Astrocyte (in vitro differentiated cells and primary cell): ENCODE measurements around the gene SYCN. TPM values are rescaled to one million over a fixed set of nuclear protein-coding genes. Genes with fewer than 3 reads are reported as not detected.

Experiments used
- DNase-seq: peaks from one replicate; pipeline ENCODE4 v3.0.0-alpha.2; 2010; ENCODE audit warnings: low read depth
- FAIRE-seq: peaks from 2 replicates; lab custom pipeline; 2011; peaks lifted over from hg19 to GRCh38; lab: Jason Lieb, UNC
- H2AFZ ChIP-seq: 2 replicates; pipeline ENCODE4 v1.6.0; 2012; ENCODE audit warnings: low read depth, low read length, inconsistent platforms
- H3K27ac ChIP-seq: 2 replicates; pipeline ENCODE4 v1.5.1; 2011; ENCODE audit warnings: low read depth, low read length, inconsistent platforms
- H3K27me3 ChIP-seq: 2 replicates; pipeline ENCODE4 v1.6.0; 2011; ENCODE audit warnings: low read length, inconsistent platforms; ENCODE audit not compliant: insufficient read depth
- H3K36me3 ChIP-seq: 2 replicates; pipeline ENCODE4 v1.5.1; 2011; ENCODE audit warnings: low read length, inconsistent platforms; ENCODE audit not compliant: insufficient read depth
- H3K4me1 ChIP-seq: 2 replicates; pipeline ENCODE4 v1.5.1; 2011; ENCODE audit warnings: low read length, inconsistent platforms; ENCODE audit not compliant: insufficient read depth
- H3K4me2 ChIP-seq: 2 replicates; pipeline ENCODE4 v1.6.0; 2012; ENCODE audit warnings: low read length, inconsistent platforms
- H3K4me3 ChIP-seq: 2 replicates; pipeline ENCODE4 v1.5.1; 2011; ENCODE audit warnings: low read depth, mild to moderate bottlenecking, low read length, inconsistent platforms; ENCODE audit not compliant: insufficient read depth
- H3K79me2 ChIP-seq: 2 replicates; pipeline ENCODE4 v1.6.0; 2012; ENCODE audit warnings: mild to moderate bottlenecking, low read length, inconsistent platforms; ENCODE audit not compliant: insufficient read depth
- H3K9ac ChIP-seq: 2 replicates; pipeline ENCODE4 v1.6.0; 2012; ENCODE audit warnings: mild to moderate bottlenecking, low read length, inconsistent platforms
- H3K9me3 ChIP-seq: 2 replicates; pipeline ENCODE4 v1.5.1; 2012; ENCODE audit warnings: low read depth, mild to moderate bottlenecking, low read length, inconsistent platforms; ENCODE audit not compliant: insufficient read depth
- H4K20me1 ChIP-seq: 2 replicates; pipeline ENCODE4 v1.6.0; 2012; ENCODE audit warnings: low read length, inconsistent platforms; ENCODE audit not compliant: insufficient read depth
- H3K27ac Mint-ChIP-seq: one replicate; pipeline ENCODE4 v1.8.0; 2021; ENCODE audit warnings: mild to moderate bottlenecking, mixed read lengths; ENCODE audit not compliant: unreplicated experiment
- H3K27me3 Mint-ChIP-seq: one replicate; pipeline ENCODE4 v1.8.0; 2021; ENCODE audit warnings: low read depth, mixed read lengths; ENCODE audit not compliant: unreplicated experiment
- H3K36me3 Mint-ChIP-seq: one replicate; pipeline ENCODE4 v1.8.0; 2021; ENCODE audit warnings: low read depth, mixed read lengths; ENCODE audit not compliant: unreplicated experiment
- H3K4me1 Mint-ChIP-seq: one replicate; pipeline ENCODE4 v1.8.0; 2021; ENCODE audit warnings: low read depth, mixed read lengths; ENCODE audit not compliant: unreplicated experiment
- H3K4me3 Mint-ChIP-seq: one replicate; pipeline ENCODE4 v1.8.0; 2021; ENCODE audit warnings: mild to moderate bottlenecking, moderate library complexity, mixed read lengths; ENCODE audit not compliant: unreplicated experiment
- H3K9me3 Mint-ChIP-seq: one replicate; pipeline ENCODE4 v1.8.0; 2021; ENCODE audit warnings: mild to moderate bottlenecking, mixed read lengths; ENCODE audit not compliant: unreplicated experiment
- EZH2 ChIP-seq: IDR thresholded peaks from 2 replicates; pipeline ENCODE4 v1.6.1; 2012; ENCODE audit warnings: mild to moderate bottlenecking, low read length, inconsistent platforms; ENCODE audit not compliant: insufficient read depth
- total RNA-seq: library from RNA; stranded (reverse); gene quantifications from 2 replicates; pipeline ENCODE4 v1.2.1, GENCODE V29; 2021
- TF ChIP-seq, protein P1 (sequence below): IDR thresholded peaks from 2 replicates; pipeline ENCODE4 v1.5.1; 2011; ENCODE audit warnings: low read depth, mild to moderate bottlenecking, inconsistent platforms, low read length, moderate library complexity; ENCODE audit not compliant: insufficient read depth

The SYCN gene
- total RNA-seq, 1 donor from 2014 or later: not detected

DNA sequence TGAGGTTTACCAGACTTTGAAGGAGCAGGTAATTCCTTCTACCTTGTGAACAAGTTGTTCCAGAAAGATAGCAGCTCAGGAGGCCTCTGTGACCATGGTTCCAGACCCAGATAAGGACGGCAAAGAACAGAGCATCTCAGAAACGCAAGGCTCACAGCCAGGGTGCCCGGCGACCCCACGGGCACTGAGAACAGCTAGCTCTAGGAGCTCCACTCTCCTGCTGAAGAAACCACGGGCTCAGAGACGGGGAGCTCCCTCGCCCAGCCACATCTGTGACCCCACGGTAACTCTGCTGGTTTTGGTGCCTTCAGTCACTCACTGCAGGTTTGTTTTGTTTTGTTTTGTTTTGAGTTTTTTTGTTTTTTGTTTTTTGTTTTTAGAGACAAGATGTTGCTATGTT, 23.3 kb downstream of the SYCN start:
- Histone ChIP-seq H3K9ac (no peak overlapping the region), H3K4me2 (no peak overlapping the region), H2AFZ (no peak overlapping the region), H3K27ac (no peak overlapping the region), H3K4me3 (no peak overlapping the region), H3K4me1 (no peaks in the 10 kb centered on the region), H3K36me3 (peaks cover 3% of the 10 kb centered on the region), H3K27me3 (no peaks in the 10 kb centered on the region), H3K9me3 (no peaks in the 10 kb centered on the region), H4K20me1 (no peaks in the 10 kb centered on the region), H3K79me2 (no peaks in the 10 kb centered on the region)
- Mint-ChIP-seq H3K27ac (no peak overlapping the region), H3K4me3 (peak overlapping the region; percentile 29), H3K4me1 (no peaks in the 10 kb centered on the region), H3K9me3 (peaks cover 3% of the 10 kb centered on the region), H3K36me3 (peaks cover 10% of the 10 kb centered on the region), H3K27me3 (no peaks in the 10 kb centered on the region)
- no peak for DNase-seq
- FAIRE-seq: no peak
- TF ChIP-seq EZH2: no peak
- TF ChIP-seq, protein P1, sequence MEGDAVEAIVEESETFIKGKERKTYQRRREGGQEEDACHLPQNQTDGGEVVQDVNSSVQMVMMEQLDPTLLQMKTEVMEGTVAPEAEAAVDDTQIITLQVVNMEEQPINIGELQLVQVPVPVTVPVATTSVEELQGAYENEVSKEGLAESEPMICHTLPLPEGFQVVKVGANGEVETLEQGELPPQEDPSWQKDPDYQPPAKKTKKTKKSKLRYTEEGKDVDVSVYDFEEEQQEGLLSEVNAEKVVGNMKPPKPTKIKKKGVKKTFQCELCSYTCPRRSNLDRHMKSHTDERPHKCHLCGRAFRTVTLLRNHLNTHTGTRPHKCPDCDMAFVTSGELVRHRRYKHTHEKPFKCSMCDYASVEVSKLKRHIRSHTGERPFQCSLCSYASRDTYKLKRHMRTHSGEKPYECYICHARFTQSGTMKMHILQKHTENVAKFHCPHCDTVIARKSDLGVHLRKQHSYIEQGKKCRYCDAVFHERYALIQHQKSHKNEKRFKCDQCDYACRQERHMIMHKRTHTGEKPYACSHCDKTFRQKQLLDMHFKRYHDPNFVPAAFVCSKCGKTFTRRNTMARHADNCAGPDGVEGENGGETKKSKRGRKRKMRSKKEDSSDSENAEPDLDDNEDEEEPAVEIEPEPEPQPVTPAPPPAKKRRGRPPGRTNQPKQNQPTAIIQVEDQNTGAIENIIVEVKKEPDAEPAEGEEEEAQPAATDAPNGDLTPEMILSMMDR: no peak

DNA sequence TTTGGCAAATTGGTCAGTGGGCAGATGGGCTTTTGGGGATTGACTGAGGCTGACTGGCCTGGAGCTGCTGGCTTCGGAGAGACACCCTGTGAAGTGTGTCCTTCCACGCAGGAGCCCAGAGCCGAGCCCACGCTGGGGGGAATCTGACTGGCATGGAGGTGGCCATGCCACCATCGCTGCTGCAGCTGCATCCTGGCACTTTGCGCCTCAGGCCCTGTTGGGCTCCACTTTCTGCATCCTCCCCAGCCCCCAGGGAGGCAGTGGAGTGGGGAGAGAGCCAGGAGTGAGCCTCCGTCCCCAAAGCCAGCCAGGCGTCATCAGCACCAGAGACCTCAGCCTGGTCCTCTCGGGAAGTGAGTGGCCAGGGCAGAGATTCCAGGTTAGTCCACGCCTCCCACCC, 24.3 kb downstream of the SYCN start:
- no peak overlapping the region for H3K27ac ChIP-seq
- H3K4me1 ChIP-seq: no peaks in the 10 kb centered on the region
- no peak for TF ChIP-seq EZH2
- TF ChIP-seq, protein P1: no peak
- DNase-seq (no peak), FAIRE-seq (no peak)
- H3K9ac ChIP-seq: no peak overlapping the region
- Mint-ChIP-seq H3K27me3 (no peaks in the 10 kb centered on the region), H3K36me3 (peaks cover 11% of the 10 kb centered on the region), H3K9me3 (peaks cover 3% of the 10 kb centered on the region), H3K4me3 (no peak overlapping the region), H3K4me1 (no peaks in the 10 kb centered on the region), H3K27ac (no peak overlapping the region)
- H3K4me3 ChIP-seq: no peak overlapping the region
- no peaks in the 10 kb centered on the region for H4K20me1 ChIP-seq
- no peaks in the 10 kb centered on the region for H3K9me3 ChIP-seq
- H3K79me2 ChIP-seq: no peaks in the 10 kb centered on the region
- H3K36me3 ChIP-seq: peaks cover 3% of the 10 kb centered on the region
- no peaks in the 10 kb centered on the region for H3K27me3 ChIP-seq
- H2AFZ ChIP-seq: no peak overlapping the region
- no peak overlapping the region for H3K4me2 ChIP-seq

DNA sequence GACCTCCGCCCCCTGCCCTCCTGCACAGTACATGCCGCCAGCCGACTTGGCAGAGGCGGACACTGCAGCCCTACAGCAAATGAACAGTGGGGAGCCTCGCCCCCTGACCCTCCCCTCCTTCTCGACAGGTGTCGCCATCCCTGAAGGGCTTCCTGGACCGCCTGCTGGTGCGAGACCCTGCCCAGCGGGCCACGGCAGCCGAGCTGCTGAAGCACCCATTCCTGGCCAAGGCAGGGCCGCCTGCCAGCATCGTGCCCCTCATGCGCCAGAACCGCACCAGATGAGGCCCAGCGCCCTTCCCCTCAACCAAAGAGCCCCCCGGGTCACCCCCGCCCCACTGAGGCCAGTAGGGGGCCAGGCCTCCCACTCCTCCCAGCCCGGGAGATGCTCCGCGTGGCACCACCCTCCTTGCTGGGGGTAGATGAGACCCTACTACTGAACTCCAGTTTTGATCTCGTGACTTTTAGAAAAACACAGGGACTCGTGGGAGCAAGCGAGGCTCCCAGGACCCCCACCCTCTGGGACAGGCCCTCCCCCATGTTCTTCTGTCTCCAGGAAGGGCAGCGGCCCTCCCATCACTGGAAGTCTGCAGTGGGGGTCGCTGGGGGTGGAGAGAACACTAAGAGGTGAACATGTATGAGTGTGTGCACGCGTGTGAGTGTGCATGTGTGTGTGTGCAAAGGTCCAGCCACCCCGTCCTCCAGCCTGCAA, 25.6 kb downstream of the SYCN start:
- H3K4me3 ChIP-seq: no peak overlapping the region
- no peaks in the 10 kb centered on the region for H3K79me2 ChIP-seq
- Mint-ChIP-seq H3K9me3 (peaks cover 2% of the 10 kb centered on the region), H3K27ac (no peak overlapping the region), H3K36me3 (peaks cover 9% of the 10 kb centered on the region), H3K4me3 (no peak overlapping the region), H3K4me1 (no peaks in the 10 kb centered on the region), H3K27me3 (no peaks in the 10 kb centered on the region)
- TF ChIP-seq, protein P1: no peak
- no peak for TF ChIP-seq EZH2
- no peaks in the 10 kb centered on the region for H4K20me1 ChIP-seq
- no peak overlapping the region for H3K9ac ChIP-seq
- DNase-seq: no peak
- no peak for FAIRE-seq
- no peaks in the 10 kb centered on the region for H3K27me3 ChIP-seq
- no peaks in the 10 kb centered on the region for H3K9me3 ChIP-seq
- no peaks in the 10 kb centered on the region for H3K4me1 ChIP-seq
- peaks cover 3% of the 10 kb centered on the region for H3K36me3 ChIP-seq
- no peak overlapping the region for H3K27ac ChIP-seq
- no peak overlapping the region for H3K4me2 ChIP-seq
- no peak overlapping the region for H2AFZ ChIP-seq
